ENCODE measurements around the gene HPDL. TPM values are rescaled to one million over a fixed set of nuclear protein-coding genes. Genes with fewer than 3 reads are reported as not detected.

The HPDL gene
- total RNA-seq, 1 donor from 2014 or later, result 0.61 TPM

- no peak for TF ChIP-seq CTCF (IDR thresholded peaks at IDR 0.05; ENCODE audit: insufficient read depth, low read depth, low read length)
- no peak for TF ChIP-seq EZH2 (IDR thresholded peaks at IDR 0.05; ENCODE audit: insufficient read depth, low read length)
- Mint-ChIP-seq H3K27me3 (ENCODE audit: low read depth, unreplicated experiment) (peaks cover 2% of the 10 kb centered on the region), H3K4me1 (ENCODE audit: low read depth, unreplicated experiment) (peaks cover 11% of the 10 kb centered on the region), H3K36me3 (ENCODE audit: low read depth, unreplicated experiment) (peaks cover under 1% of the 10 kb centered on the region), H3K9me3 (ENCODE audit: unreplicated experiment) (no peaks in the 10 kb centered on the region), H3K4me3 (ENCODE audit: unreplicated experiment) (peak overlapping the region; percentile 73), H3K27ac (ENCODE audit: unreplicated experiment) (peak overlapping the region; percentile 15)
- Histone ChIP-seq H4K20me1 (ENCODE audit: insufficient read depth, low read length) (no peaks in the 10 kb centered on the region), H2AFZ (ENCODE audit: low read depth, low read length) (peak overlapping the region; percentile 90), H3K9ac (ENCODE audit: low read length) (peak overlapping the region; percentile 66), H3K4me1 (ENCODE audit: insufficient read depth, low read length) (peaks cover 10% of the 10 kb centered on the region), H3K79me2 (ENCODE audit: insufficient read depth, low read length) (no peaks in the 10 kb centered on the region), H3K9me3 (ENCODE audit: insufficient read depth, low read depth, low read length) (no peaks in the 10 kb centered on the region), H3K36me3 (ENCODE audit: insufficient read depth, low read length) (no peaks in the 10 kb centered on the region), H3K4me2 (ENCODE audit: low read length) (peak overlapping the region; percentile 88), H3K27me3 (ENCODE audit: insufficient read depth, low read length) (no peaks in the 10 kb centered on the region), H3K4me3 (ENCODE audit: insufficient read depth, low read depth, low read length) (peak overlapping the region; percentile 54), H3K27ac (ENCODE audit: low read depth, low read length) (no peak overlapping the region)
- no peak for DNase-seq (ENCODE audit: low read depth)
- FAIRE-seq, result no peak
Observed at GRCh38 chr1:45325851-45326506, 716 bp upstream of the HPDL start.

GRCh38 chr1:45327644-45328515 is 1.2 kb downstream of the HPDL start:
- DNase-seq (ENCODE audit: low read depth) (no peak), FAIRE-seq (no peak)
- Mint-ChIP-seq H3K27ac (ENCODE audit: unreplicated experiment) (no peak overlapping the region), H3K36me3 (ENCODE audit: low read depth, unreplicated experiment) (peaks cover 4% of the 10 kb centered on the region), H3K4me1 (ENCODE audit: low read depth, unreplicated experiment) (peaks cover 7% of the 10 kb centered on the region), H3K4me3 (ENCODE audit: unreplicated experiment) (peak overlapping the region; percentile 27), H3K9me3 (ENCODE audit: unreplicated experiment) (no peaks in the 10 kb centered on the region), H3K27me3 (ENCODE audit: low read depth, unreplicated experiment) (peaks cover 2% of the 10 kb centered on the region)
- no peak for TF ChIP-seq CTCF (IDR thresholded peaks at IDR 0.05; ENCODE audit: insufficient read depth, low read depth, low read length)
- H2AFZ ChIP-seq (ENCODE audit: low read depth, low read length), result peak overlapping the region; percentile 90
- no peaks in the 10 kb centered on the region for H3K27me3 ChIP-seq (ENCODE audit: insufficient read depth, low read length)
- no peaks in the 10 kb centered on the region for H3K79me2 ChIP-seq (ENCODE audit: insufficient read depth, low read length)
- H3K4me2 ChIP-seq (ENCODE audit: low read length), result peak overlapping the region; percentile 88
- H3K4me1 ChIP-seq (ENCODE audit: insufficient read depth, low read length), result peaks cover 10% of the 10 kb centered on the region
- no peak overlapping the region for H3K9ac ChIP-seq (ENCODE audit: low read length)
- no peaks in the 10 kb centered on the region for H4K20me1 ChIP-seq (ENCODE audit: insufficient read depth, low read length)
- no peak overlapping the region for H3K27ac ChIP-seq (ENCODE audit: low read depth, low read length)
- H3K36me3 ChIP-seq (ENCODE audit: insufficient read depth, low read length), result no peaks in the 10 kb centered on the region
- no peak overlapping the region for H3K4me3 ChIP-seq (ENCODE audit: insufficient read depth, low read depth, low read length)
- H3K9me3 ChIP-seq (ENCODE audit: insufficient read depth, low read depth, low read length), result no peaks in the 10 kb centered on the region

Data from astrocyte (in vitro differentiated cells and primary cell).